HG02798 (cell line): ENCODE data around the gene MAGIX.

Experiments used
- ATAC-seq: cut with Tn5 transposase; IDR thresholded peaks from one replicate; pipeline ENCODE4 v1.9.1; 2021; ENCODE audit warnings: mild to moderate bottlenecking; ENCODE audit not compliant: unreplicated experiment, poor library complexity

The MAGIX gene

DNA sequence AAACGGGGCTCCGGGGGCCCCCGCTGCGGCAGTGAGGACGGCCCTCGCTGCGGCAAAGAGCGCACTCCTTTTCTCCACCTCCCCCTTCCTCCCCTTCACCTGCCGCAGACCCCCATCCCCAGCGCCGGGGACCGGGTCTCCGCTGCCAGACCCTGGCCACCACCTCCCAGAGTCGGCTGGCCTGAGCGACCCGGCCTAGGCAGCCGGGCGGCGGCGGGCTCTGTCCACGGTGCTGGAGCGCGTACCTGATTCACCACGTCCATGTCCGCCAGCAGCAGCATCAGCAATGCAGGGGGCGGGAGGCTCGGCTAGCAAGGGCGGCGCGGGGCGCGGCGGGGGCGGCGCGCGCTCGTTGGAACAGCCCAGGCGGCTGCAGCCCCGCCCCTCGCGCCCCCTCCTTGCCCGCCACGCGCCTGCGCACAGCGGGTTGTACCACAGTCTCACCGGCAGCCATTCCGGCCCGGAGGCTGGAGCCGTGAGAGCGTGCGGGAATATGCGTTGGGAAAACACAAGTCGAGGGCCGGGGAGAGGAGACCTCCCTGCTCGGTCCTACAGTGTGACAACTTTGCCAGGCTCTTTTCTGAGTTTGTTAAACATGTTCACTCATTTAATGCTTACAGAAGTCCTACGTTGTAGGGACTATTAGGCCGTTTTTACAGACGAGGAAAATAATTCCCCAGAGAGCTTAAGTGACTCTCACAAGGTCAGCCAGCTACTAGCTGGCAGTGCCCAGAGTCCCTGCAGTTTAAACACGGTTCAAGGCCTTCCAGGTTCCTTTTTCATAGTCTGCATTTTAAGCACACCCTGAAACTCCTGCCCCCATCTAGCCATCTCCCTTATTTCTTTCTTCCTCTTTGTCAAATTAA lies 37.6 kb downstream of the MAGIX start, which contains the start of gene SYP:
TSS of gene SYP (minus strand) at position 288 of the 866 bp plus-strand sequence. CDS start at position 281, 7 bp downstream.
- ATAC-seq, result peak; percentile 96

DNA sequence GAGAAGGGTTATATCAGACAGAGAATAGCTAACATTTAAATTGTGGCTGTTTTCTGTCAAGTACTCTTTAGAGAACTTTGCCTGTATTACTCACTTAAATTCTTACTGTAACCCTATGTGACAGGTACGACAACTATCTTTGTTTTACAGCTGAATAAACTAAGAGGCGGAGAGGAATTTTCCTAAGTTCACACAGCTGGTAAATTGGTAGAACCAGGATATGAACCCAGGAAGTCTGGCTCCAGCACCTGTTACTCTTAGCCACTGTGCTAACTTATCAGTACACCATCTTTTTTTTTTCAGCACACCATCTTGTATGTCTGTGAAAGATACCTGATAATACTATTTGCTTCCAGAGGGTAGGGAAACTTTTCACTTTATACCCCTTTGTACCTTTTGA lies 39.5 kb downstream of the MAGIX start:
- no peak for ATAC-seq

DNA sequence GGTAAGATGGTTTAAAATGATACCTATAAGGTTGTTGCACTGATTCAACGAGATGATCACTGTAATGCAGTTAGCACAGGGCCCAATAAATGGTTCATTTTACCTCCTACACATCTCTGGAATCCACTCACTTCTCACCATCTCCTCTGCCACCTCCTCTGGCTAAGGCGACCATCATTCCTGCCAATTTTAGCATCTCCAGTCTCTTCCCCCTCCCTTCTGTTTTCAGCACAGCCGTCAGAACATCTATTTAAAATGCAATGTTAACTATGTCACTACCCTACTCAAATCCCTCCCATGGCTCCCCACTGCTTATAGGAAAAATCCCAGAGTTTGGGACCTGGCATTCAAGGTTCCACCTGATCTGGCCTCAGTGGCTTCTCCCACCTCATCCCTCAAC lies 41.0 kb downstream of the MAGIX start:
- no peak for ATAC-seq

DNA sequence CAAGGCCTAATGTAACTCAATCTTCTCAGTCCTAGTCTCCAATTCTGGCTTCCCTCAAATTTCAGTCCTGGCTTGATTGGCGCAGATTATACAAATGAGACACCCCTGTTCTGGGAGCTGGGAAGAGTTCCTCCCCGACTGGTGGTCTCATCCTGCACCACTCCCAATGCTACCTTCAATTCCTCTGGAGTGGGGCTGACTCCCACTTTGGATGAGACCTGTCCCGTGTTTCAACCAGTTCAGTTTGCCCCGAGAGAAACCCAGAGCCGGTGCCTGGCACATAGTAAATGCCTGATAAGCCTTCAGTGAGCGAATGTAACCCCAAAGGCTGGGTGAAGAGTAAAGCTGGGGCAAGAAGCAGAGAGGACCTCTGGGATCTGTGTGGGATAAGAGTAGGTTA lies 41.5 kb downstream of the MAGIX start:
- no peak for ATAC-seq

DNA sequence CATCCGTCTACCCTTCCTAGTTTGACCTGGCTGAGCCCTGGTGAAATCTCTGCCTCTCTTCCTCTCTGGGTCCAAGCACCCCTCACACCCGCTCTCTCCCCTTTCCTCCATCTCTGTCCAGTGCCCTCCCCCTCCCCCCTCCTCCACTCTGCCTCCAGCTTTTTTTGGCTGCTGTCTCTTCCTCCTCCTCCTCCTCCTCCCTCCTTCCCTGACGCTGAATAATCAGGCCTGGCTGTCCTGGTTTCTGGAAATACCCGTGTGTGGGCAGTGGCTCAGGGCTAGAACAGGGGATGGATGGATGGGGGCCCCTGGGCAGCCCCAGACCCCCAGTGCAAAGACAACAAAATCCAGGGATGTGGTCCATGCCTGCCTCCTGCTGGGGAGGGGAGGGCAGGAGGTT lies 42.2 kb downstream of the MAGIX start:
- ATAC-seq, result no peak

DNA sequence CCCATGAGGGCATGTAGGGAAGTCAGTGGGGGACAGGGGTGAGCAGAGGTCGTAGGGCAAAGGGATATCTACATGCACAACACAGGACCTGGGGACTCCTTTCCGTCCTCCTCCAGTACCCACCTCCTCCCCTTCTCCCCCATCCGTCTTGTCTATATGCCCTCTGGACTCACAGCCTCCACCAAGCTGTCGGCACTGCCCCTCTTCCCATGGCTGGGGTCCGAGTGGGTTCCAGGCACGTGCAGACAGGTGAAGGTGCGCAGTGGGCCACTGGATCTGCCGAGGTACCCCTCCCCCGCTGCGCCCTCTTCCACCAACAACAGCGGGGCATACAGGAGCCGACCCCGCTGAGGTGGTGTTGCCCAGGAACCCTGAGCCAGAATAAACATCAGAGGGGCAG lies 42.9 kb downstream of the MAGIX start:
- no peak for ATAC-seq

DNA sequence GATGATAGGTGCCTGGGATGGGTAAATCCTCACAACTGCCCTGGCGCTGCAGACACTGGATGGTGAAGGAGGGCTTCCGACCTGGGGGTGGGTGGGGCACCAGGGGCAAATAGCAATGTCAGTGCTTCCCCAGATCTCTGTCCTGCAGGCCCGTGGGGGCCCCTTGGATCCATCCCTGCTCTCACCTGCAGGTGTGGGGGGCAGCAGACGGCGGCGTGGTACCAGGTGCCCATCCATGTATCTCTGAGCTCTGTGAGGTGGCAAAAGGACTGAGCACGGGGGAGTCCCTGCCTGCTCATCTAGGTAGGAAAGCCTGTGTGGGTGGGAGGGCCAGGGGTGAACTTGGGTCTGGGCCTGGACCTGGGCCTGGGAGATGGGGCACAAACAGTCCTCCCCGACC lies 44.0 kb downstream of the MAGIX start:
- no peak for ATAC-seq

DNA sequence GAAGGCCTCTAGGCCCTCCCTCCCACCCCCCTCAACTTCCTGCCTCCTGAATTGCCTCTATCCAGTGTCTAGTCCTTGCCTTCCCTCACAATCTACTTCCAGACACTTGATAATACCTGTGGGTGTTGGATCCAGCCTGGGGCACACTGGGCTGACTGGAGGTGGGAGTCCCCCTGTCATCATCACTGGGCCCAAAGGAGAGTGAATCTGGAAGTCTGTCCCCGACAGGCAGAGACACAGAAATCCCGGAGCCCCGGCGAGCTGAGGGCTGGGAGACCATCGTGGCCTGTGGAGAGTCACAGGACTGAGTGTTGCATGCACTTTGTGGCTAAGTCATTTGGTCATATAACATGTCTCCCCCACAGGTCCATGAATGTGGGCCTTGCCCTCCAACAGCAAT lies 45.8 kb downstream of the MAGIX start:
- no peak for ATAC-seq

DNA sequence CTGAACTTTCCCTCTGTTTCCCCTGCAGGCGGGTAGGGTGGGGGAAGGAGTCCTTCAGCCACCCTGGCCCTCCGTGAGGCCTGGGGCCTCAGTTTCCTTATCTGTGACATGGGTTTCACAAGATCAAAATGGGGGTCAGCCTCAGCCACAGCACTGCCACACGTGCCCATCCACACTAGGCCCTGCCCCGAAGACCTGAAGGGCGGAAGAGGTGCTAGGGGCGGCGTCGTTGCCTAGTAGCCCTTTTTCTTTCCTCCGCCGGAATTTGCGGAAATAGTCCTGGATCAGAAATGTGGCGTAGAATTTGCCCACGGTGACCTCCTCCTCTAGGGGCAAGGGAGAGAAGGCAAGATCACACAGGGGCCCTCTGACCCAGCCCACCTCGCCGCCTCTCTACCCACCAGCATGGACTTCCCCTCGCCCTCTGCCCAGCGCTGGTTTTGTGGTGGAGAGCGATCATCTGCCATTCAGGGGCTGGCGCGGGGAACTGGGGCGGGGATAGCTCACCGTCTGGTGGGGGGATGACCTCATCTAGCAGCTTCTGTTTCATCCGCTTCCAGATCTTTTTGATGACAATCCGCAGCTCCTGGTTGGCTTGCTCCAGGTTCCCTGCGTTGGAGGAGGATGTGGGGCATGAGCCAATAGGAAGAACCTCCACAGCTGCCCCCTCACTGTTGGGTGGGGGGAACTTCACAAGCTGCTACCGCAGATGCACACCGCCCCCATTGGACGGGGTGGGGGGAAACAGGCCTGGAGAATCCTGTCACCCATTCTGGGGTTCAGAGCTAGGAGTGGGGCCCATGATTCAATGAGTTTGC lies 47.1 kb downstream of the MAGIX start:
- no peak for ATAC-seq

DNA sequence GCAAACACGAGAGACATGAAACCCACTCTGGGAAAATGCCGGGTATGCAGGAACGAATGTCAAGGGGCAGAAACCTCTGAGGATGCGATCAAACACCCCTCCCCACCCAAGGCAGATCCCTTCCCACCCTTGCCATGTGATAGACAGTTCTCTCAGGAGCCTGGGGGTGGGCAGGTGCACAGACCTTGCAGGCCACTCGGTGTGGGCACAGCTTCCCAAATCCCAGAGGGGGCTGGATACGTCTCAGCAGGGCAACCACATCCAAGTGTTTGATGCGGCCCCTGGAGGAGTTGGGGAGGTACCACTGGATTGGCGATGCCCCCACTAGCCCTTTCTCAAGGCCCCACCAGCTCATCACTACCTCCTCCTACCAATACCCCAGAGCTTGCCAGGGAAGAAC lies 47.8 kb downstream of the MAGIX start:
- ATAC-seq, result no peak

DNA sequence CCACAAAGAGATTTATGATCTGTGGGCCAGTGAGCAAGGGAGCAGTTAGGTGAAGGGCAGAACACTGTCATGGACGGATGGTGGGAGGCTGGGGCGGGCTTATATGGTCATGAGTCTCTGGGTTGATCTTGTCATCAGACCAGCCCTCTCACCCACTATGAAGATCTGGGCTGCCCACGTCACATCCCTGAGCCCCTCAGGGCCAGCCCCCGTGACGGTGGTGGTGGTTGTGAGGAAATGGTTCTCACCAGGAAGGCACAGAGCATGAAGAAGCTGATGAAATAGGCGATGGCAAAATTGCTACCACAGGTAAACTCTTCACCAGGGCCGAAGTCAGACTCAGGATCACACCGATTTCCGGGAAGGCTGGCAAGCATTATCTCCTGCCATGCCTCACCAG lies 48.5 kb downstream of the MAGIX start:
- no peak for ATAC-seq

DNA sequence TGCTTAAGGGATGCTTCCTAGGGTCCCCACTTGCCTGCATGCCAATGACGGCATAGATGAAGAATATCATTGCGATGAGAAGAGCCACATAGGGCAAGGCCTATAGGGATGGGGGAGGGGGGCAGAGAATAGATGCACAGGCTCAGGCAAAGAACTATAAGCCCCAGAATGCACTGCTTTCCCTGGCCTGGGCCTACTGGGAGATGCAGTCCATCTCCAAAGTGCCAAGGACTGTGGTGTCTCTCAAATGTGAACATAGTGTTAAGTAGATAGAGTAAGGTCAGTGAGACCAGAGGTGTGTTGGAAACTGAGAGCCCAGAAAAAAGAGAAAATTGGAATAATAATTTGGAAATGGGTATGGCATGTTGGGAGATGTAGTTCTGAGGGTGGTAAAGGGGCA lies 49.7 kb downstream of the MAGIX start:
- ATAC-seq, result no peak

DNA sequence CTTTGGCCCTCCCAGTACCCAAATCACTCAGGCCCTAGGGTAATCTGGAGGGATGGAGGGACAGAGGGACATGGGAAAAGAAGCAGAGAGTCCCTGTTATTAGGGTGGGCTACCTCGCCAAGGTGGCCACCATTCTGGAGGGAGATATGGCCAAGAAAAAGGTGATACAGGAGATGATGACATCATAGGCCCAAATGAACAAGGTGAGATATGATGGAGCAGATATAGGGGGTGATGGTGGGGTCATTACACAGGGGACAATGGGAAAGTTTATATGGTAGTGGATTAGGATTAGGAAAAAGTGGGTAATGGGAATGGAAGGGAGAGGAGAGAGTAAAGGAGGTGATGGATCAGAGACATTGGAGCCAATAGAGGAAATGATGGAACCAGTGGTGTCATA lies 50.3 kb downstream of the MAGIX start:
- ATAC-seq, result no peak

DNA sequence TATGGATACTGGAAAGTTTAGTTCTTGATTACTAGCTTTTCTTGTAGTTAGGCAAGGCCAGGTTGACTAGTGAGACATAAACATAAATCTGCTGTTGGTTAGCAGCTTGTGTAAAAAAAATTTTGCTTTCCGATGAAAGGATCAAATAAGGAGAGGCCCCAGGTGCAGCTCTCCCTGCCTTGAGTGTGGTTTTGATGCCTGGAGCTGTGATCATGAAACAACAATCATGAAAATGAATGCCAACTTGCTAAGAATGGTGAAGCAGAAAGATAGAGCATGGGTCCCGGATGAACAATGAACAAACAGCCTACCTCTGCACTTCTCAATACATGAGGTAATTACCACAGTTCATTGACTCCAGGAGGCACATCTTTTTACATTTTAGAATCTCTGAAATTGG lies 51.9 kb downstream of the MAGIX start:
- no peak for ATAC-seq

DNA sequence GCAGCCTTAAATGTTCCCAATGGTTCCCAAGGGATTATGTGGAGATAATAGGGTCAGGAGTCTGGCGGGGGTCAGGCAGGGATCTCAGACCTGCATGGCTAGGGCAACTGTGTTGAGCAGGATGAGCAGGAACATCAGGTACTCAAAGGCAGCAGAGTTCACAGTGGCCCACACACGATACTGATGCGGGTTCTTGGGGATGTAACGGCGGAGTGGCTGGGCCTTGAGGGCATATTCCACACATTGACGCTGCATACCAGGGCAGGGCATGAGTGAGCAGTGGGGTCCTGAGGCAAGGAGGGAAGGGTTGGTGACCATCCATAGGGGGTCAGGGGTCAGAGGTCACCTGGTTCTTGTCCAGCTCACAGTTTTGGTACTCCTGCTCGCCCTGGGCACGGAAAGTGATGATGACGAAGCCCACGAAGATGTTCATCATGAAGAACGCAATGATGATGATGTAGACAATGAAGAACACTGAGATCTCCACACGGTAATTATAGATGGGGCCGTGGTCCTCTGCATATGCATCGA lies 52.5 kb downstream of the MAGIX start:
- no peak for ATAC-seq
